ENCODE data around the gene NRG2.

- no peak for TF ChIP-seq TAF1 (IDR thresholded peaks at IDR 0.05; ENCODE audit: borderline replicate concordance, low read depth, low read length)
- TF ChIP-seq POLR2A (IDR thresholded peaks at IDR 0.05; ENCODE audit: low read depth, low read length) = no peak
- TF ChIP-seq POLR2AphosphoS5 (IDR thresholded peaks at IDR 0.05; ENCODE audit: low read depth, low read length) = no peak
These were observed 160.8 kb downstream of the NRG2 start for GRCh38 chr5:139882316-139882715.
